H9 (cell line): ENCODE measurements around the gene PSMB7. TPM values are rescaled to one million over a fixed set of nuclear protein-coding genes. Genes with fewer than 3 reads are reported as not detected.
A peak's percentile ranks its signal among the peaks of the same experiment; 100 is the strongest.

ENCODE experiments used
- DNase-seq: peaks from one replicate; pipeline ENCODE4 v3.0.0-alpha.2; 2017
- H2AFZ ChIP-seq: one replicate; pipeline ENCODE4 v1.6.1; 2013; ENCODE audit warnings: mild to moderate bottlenecking, low read length, control low read depth, moderate library complexity
- H2AK5ac ChIP-seq: 2 replicates; pipeline ENCODE4 v1.6.1; 2013; ENCODE audit warnings: low read length, control low read depth, mixed read lengths; ENCODE audit not compliant: insufficient read length
- H2BK120ac ChIP-seq: one replicate; pipeline ENCODE4 v1.6.1; 2013; ENCODE audit warnings: low read depth, mild to moderate bottlenecking, low read length, control low read depth, inconsistent platforms; ENCODE audit not compliant: poor library complexity, severe bottlenecking
- H2BK12ac ChIP-seq: 2 replicates; pipeline ENCODE4 v1.6.1; 2013; ENCODE audit warnings: low read length, control low read depth, mixed read lengths, low read depth; ENCODE audit not compliant: insufficient read length
- H2BK15ac ChIP-seq: 2 replicates; pipeline ENCODE4 v1.6.1; 2013; ENCODE audit warnings: low read depth, low read length, control low read depth
- H2BK20ac ChIP-seq: one replicate; pipeline ENCODE4 v1.6.1; 2013; ENCODE audit warnings: low read depth, mild to moderate bottlenecking, low read length, control low read depth, inconsistent platforms; ENCODE audit not compliant: poor library complexity, severe bottlenecking
- H2BK5ac ChIP-seq: 2 replicates; pipeline ENCODE4 v1.6.1; 2013; ENCODE audit warnings: low read length, control low read depth, mixed read lengths; ENCODE audit not compliant: insufficient read length
- H3K14ac ChIP-seq: 2 replicates; pipeline ENCODE4 v1.6.1; 2013; ENCODE audit warnings: low read length, control low read depth; ENCODE audit not compliant: insufficient read depth
- H3K18ac ChIP-seq: 2 replicates; pipeline ENCODE4 v1.6.1; 2013; ENCODE audit warnings: low read depth, mild to moderate bottlenecking, mixed read lengths, low read length, control low read depth; ENCODE audit not compliant: insufficient read length
- H3K23ac ChIP-seq: 2 replicates; pipeline ENCODE4 v1.6.1; 2013; ENCODE audit warnings: low read length, control low read depth, mixed read lengths, low read depth; ENCODE audit not compliant: insufficient read length
- H3K23me2 ChIP-seq: 2 replicates; pipeline ENCODE4 v1.6.1; 2013; ENCODE audit warnings: low read depth, mild to moderate bottlenecking, mixed read lengths, low read length, control low read depth; ENCODE audit not compliant: insufficient read length, poor library complexity, severe bottlenecking
- H3K27ac ChIP-seq: 2 replicates; pipeline ENCODE4 v1.5.1; 2013; ENCODE audit warnings: low read length, control low read depth, mixed read lengths, low read depth; ENCODE audit not compliant: insufficient read length
- H3K27me3 ChIP-seq: 2 replicates; pipeline ENCODE4 v1.6.1; 2013; ENCODE audit warnings: low read length, control low read depth, inconsistent platforms; ENCODE audit not compliant: insufficient read depth
- H3K4ac ChIP-seq: 2 replicates; pipeline ENCODE4 v1.6.1; 2013; ENCODE audit warnings: low read depth, mild to moderate bottlenecking, control low read depth, inconsistent platforms, low read length, moderate library complexity
- H3K4me1 ChIP-seq: 2 replicates; pipeline ENCODE4 v1.6.1; 2013; ENCODE audit warnings: low read length, control low read depth, inconsistent platforms; ENCODE audit not compliant: insufficient read depth
- H3K4me2 ChIP-seq: 2 replicates; pipeline ENCODE4 v1.6.1; 2013; ENCODE audit warnings: low read length, control low read depth, mixed read lengths; ENCODE audit not compliant: insufficient read length, insufficient read depth
- H3K56ac ChIP-seq: 2 replicates; pipeline ENCODE4 v1.6.1; 2013; ENCODE audit warnings: low read depth, mild to moderate bottlenecking, mixed read lengths, low read length, control low read depth; ENCODE audit not compliant: insufficient read length
- H3K79me1 ChIP-seq: 2 replicates; pipeline ENCODE4 v1.6.1; 2013; ENCODE audit warnings: low read depth, mild to moderate bottlenecking, moderate library complexity, low read length, control low read depth, inconsistent platforms; ENCODE audit not compliant: insufficient read depth, poor library complexity, severe bottlenecking
- H3K79me2 ChIP-seq: 2 replicates; pipeline ENCODE4 v1.6.1; 2013; ENCODE audit warnings: low read length, control low read depth, inconsistent platforms; ENCODE audit not compliant: insufficient read depth
- H3K9ac ChIP-seq: 2 replicates; pipeline ENCODE4 v1.6.1; 2013; ENCODE audit warnings: low read length, control low read depth, mixed read lengths; ENCODE audit not compliant: insufficient read length; ENCODE audit errors: extremely low read depth
- H3K9me3 ChIP-seq: one replicate; pipeline ENCODE4 v1.6.1; 2013; ENCODE audit warnings: low read depth, low read length, inconsistent platforms; ENCODE audit not compliant: control insufficient read depth
- H3T11ph ChIP-seq: one replicate; pipeline ENCODE4 v1.6.1; 2013; ENCODE audit warnings: mild to moderate bottlenecking, low read length, control low read depth, inconsistent platforms
- H4K20me1 ChIP-seq: one replicate; pipeline ENCODE4 v1.6.1; 2013; ENCODE audit not compliant: control insufficient read depth, insufficient read length, insufficient read depth
- H4K5ac ChIP-seq: 2 replicates; pipeline ENCODE4 v1.6.1; 2013; ENCODE audit warnings: low read depth, mild to moderate bottlenecking, mixed read lengths, low read length, control low read depth; ENCODE audit not compliant: insufficient read length
- H4K8ac ChIP-seq: replicated peaks from 2 replicates; pipeline ENCODE4 v1.6.1; 2013; ENCODE audit warnings: low read length, control low read depth, mixed read lengths, low read depth; ENCODE audit not compliant: insufficient read length
- H4K91ac ChIP-seq: 2 replicates; pipeline ENCODE4 v1.6.1; 2013; ENCODE audit warnings: low read depth, mild to moderate bottlenecking, moderate library complexity, mixed read lengths, low read length, control low read depth; ENCODE audit not compliant: insufficient read length
- H3K27ac Mint-ChIP-seq, 3 experiments: 2 replicates in 2 of 3; 3 replicates in 1 of 3; pipeline ENCODE4 v1.8.0; 2020 to 2021; ENCODE audit warnings: mixed read lengths in 3 of 3, mild to moderate bottlenecking in 1 of 3, moderate library complexity in 1 of 3
- H3K27me3 Mint-ChIP-seq: 2 replicates; pipeline ENCODE4 v1.8.0; 2021; ENCODE audit warnings: low read depth, mild to moderate bottlenecking, moderate library complexity, mixed read lengths
- H3K36me3 Mint-ChIP-seq, 3 experiments: 2 replicates in 2 of 3; 3 replicates in 1 of 3; pipeline ENCODE4 v1.8.0; 2020 to 2021; ENCODE audit warnings: low read depth in 3 of 3, mixed read lengths in 3 of 3; ENCODE audit not compliant: insufficient read depth in 1 of 3
- H3K4me1 Mint-ChIP-seq, 2 experiments: 2 replicates each; pipeline ENCODE4 v1.8.0; 2020; ENCODE audit warnings: mixed read lengths in 2 of 2
- H3K4me3 Mint-ChIP-seq, 2 experiments: 2 replicates in 1 of 2; 3 replicates in 1 of 2; pipeline ENCODE4 v1.8.0; 2020 to 2021; ENCODE audit warnings: mild to moderate bottlenecking in 2 of 2, mixed read lengths in 2 of 2, moderate library complexity in 1 of 2
- H3K9me3 Mint-ChIP-seq, 2 experiments: 2 replicates in 1 of 2; 3 replicates in 1 of 2; pipeline ENCODE4 v1.8.0; 2020; ENCODE audit warnings: mild to moderate bottlenecking in 2 of 2, mixed read lengths in 2 of 2, moderate library complexity in 1 of 2
- CTCF ChIP-seq: fragments of 200-600 bp; sonication (generic); conservative IDR thresholded peaks from 3 replicates; pipeline ENCODE4 v1.8.0; 2021; ENCODE audit warnings: antibody characterized with exemption, mild to moderate bottlenecking
- WGBS: extraction: QIAGEN DNeasy Blood & Tissue Kit; methylation state at CpG from one replicate; pipeline ENCODE4 v1.1.7; 2013; ENCODE audit warnings: missing lambda C conversion rate, low lambda C conversion rate, mixed read lengths; ENCODE audit not compliant: insufficient read length; ENCODE audit errors: extremely low coverage; 5-methylcytosine and 5-hydroxymethylcytosine counted together
- total RNA-seq: library from RNA; stranded (reverse); gene quantifications from 2 replicates; pipeline ENCODE4 v1.2.1, GENCODE V29; 2021

Gene PSMB7
- total RNA-seq, 1 experiment from 2014 or later = 209 TPM

GRCh38 chr9:124353166-124353768 is 62.0 kb downstream of the PSMB7 start:
- Histone ChIP-seq H3K4me2 (no peak overlapping the region), H2BK20ac (no peak overlapping the region), H3K4ac (no peak overlapping the region), H2BK12ac (no peak overlapping the region), H3K23me2 (no peaks in the 10 kb centered on the region), H4K5ac (no peak overlapping the region), H2AK5ac (no peak overlapping the region), H4K8ac (no peak overlapping the region), H3K27ac (no peak overlapping the region), H2BK120ac (no peak overlapping the region), H3K56ac (no peak overlapping the region), H3K9ac (no peak overlapping the region), H3K27me3 (no peaks in the 10 kb centered on the region), H4K20me1 (no peaks in the 10 kb centered on the region), H3K9me3 (no peaks in the 10 kb centered on the region), H3K79me1 (no peaks in the 10 kb centered on the region), H2BK5ac (no peak overlapping the region), H3K4me1 (no peaks in the 10 kb centered on the region), H3K23ac (no peak overlapping the region), H2AFZ (no peak overlapping the region), H3K79me2 (peaks cover 2% of the 10 kb centered on the region; the same call in 1 of the 2 replicates), H2BK15ac (no peak overlapping the region), H3T11ph (no peak overlapping the region), H4K91ac (no peak overlapping the region), H3K14ac (no peak overlapping the region), H3K18ac (no peak overlapping the region)
- H3K27ac Mint-ChIP-seq = peak overlapping the region in 1 of 3 experiments; percentile 58; a peak in 1 of 7 replicates
- DNase-seq = no peak
- H3K27me3 Mint-ChIP-seq = no peaks in the 10 kb centered on the region
- no peaks in the 10 kb centered on the region for H3K9me3 Mint-ChIP-seq
- H3K4me1 Mint-ChIP-seq = peaks cover 5 to 19% of the 10 kb centered on the region in 2 experiments; a peak in 3 of 4 replicates
- no peak for TF ChIP-seq CTCF
- peaks cover 22 to 58% (median 52%) of the 10 kb centered on the region in 3 experiments; a peak in 6 of 7 replicates for H3K36me3 Mint-ChIP-seq
- H3K4me3 Mint-ChIP-seq = no peak overlapping the region
- no CpG with 5 or more reads among the region's 7 CpGs for WGBS
